ENCODE measurements around the gene ZNF821. TPM values are rescaled to one million over a fixed set of nuclear protein-coding genes. Genes with fewer than 3 reads are reported as not detected.
A peak's percentile ranks its signal among the peaks of the same experiment; 100 is the strongest.
"Not testable (repeated sequence)": the region's sequence is repeated elsewhere in the genome, so short reads cannot be mapped to it uniquely, and the experiment has no call there.

The ZNF821 gene, protein sequence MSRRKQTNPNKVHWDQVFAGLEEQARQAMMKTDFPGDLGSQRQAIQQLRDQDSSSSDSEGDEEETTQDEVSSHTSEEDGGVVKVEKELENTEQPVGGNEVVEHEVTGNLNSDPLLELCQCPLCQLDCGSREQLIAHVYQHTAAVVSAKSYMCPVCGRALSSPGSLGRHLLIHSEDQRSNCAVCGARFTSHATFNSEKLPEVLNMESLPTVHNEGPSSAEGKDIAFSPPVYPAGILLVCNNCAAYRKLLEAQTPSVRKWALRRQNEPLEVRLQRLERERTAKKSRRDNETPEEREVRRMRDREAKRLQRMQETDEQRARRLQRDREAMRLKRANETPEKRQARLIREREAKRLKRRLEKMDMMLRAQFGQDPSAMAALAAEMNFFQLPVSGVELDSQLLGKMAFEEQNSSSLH
- 6.6 and 7.4 TPM in 2 replicates for total RNA-seq (2014; rRNA removed)
- polyA plus RNA-seq (2012): 5.0 TPM

GRCh38 chr16:71883849-71884638 lies at the start of gene ZNF821:
ZNF821 (minus strand) TSS chr16:71884182; CDS start chr16:71879946, 4,236 bp downstream.
- DNase-seq (ENCODE audit: low read depth): peak; percentile 65

- no peak for DNase-seq (ENCODE audit: low read depth)
Measured at GRCh38 chr16:71933017-71933416, 49.0 kb upstream of the ZNF821 start.

GRCh38 chr16:71931599-71931998 lies 47.6 kb upstream of the ZNF821 start:
- DNase-seq (ENCODE audit: low read depth): no peak

DNA sequence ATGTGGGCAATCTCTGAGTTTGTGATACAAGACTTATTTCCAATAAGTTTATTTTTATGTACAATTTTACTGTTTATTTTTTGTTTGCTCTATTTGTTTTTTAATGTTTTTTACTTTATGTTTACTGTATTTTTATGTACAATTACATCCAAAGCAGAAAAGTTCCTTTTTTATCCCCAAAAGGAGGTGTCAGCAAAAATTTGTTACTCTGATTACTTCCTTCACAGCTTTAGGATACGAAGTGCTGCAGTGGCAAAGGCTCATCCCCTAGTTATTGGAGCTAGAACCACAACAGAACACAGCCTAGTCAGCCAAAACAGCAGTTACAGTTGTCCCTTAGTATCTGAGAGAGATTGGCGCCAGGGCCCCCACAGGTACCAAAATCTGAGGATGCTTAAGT lies 47.0 kb upstream of the ZNF821 start:
- no peak for DNase-seq (ENCODE audit: low read depth)

GRCh38 chr16:71930013-71930563 lies 46.1 kb upstream of the ZNF821 start:
- DNase-seq (ENCODE audit: low read depth): peak; percentile 18

DNA sequence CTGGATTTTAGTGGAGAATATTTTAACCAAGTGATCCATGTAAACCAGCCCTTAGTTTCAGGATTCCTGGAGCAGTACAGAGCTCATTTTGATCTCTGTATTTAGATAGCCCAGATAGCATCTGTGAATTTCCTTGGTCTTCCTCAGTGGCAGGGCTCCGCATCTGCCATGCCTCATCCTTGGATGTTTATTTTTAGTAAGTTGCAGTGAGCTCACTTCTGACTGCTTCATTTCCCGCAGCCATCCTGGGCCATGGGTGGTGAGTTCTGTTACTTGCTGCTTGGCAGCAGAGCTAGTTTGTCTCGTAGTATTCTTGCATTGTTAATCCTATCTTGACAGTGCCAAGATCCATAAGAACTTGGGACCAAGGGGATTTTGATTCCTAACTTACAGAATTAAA lies 45.1 kb upstream of the ZNF821 start:
- peak; percentile 77 for DNase-seq (ENCODE audit: low read depth)

DNA sequence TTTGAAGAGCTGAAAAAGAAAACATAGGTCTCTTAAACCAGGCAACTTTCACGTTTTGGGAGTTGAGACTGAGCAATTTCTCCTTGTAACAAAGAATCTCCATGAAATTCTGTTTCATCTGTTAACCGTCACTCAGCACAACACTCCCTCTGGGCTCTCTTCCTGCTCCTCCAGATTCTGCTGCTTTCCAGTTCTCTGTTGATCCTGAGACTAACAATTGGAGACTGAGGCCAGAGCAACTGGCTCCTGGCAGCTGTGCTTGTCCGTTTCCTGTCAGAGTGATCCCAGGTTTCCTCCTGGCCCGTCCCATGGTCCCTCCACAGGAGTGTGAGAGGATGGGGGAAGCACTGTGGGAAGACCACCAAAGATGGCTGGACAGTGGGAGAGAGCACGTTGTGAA lies 43.8 kb upstream of the ZNF821 start:
- peak; percentile 54 for DNase-seq (ENCODE audit: low read depth)

DNA sequence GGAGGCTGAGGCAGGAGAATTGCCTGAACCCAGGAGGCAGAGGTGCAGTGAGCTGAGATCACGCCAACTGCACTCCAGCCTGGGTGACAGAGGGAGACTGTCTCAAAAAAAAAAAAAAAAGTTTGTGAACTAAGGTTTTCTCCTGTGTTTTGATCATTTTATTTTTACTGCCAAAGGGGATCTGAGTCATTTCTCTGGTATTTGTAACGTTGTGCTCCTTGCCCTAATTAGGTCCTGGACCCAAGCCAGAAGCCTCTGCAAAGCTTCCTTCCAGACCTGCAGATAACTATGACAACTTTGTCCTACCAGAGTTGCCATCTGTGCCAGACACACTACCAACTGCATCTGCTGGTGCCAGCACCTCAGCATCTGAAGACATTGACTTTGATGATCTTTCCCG lies 43.4 kb upstream of the ZNF821 start:
- peak; percentile 96 for DNase-seq (ENCODE audit: low read depth)

DNA sequence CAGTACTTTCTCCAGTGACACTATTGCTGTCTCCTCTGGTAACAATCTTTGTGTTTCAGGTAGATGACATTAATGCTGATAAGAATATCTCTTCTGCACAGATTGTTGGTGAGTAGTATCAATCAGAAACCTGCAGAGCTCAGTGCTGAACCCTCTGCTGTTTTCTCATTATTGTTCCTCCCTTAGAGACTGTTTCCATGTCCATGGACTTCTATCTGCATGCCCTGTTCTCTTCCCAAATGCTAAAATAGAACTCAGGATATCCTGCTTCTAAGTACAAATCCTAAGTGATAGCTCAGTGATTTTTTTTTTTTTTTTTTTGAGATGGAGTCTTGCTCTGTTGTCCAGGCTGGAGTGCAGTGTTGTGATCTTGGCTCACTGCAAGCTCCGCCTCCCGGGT lies 40.7 kb upstream of the ZNF821 start:
- no peak for DNase-seq (ENCODE audit: low read depth)

DNA sequence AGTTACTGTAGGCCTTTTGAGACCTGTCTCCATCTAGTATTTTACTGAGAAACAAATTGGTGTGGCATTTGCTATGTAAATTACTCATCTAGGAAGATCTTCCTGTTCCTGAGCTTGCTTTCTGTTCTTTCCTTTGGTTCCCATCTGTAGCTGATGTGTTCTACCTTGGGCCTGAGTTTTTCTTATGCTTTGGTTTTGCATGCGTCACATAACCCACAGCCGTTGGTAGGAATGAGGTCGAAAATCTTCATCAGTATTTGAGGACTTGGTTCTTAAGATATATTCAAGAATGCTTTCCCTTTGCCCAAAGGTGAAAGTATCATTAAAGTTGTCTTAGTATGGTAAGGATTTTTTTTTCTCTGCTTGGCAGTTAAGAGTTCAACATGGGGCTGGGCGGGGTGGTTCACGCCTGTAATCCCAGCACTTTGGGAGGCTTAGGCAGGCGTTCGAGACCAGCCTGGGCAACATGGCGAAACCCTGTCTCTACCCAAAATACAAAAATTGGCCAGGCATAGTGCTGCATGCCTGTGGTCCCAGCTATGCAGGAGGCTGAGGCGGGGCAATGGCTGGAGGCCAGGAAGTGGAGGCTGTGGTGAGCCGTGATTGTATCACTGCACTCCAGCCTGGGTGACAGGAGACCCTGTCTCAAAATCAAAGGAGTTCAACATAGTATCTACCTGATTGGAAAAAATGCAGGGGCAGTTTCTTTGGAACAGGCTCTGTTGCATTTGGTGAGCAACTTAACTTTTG lies 40.1 kb upstream of the ZNF821 start:
- no peak for DNase-seq (ENCODE audit: low read depth)

DNA sequence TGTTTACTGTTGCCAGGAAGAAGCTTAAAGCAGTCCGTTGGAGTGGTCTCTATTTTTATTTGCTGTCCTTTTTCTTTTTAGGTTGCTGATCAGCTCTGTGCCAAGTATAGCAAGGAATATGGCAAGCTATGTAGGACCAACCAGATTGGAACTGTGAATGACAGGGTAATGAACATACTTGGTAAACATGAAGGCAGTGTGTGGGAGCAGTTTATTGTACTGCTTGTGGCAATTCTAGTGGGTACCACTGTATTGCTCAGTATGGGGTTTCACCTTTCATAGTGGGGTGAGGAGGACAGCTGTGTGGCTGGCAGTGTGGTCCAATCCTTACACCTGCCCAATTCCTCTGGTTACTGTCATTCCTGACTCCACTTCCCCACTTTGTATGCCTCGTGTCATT lies 36.7 kb upstream of the ZNF821 start:
- no peak for DNase-seq (ENCODE audit: low read depth)

DNA sequence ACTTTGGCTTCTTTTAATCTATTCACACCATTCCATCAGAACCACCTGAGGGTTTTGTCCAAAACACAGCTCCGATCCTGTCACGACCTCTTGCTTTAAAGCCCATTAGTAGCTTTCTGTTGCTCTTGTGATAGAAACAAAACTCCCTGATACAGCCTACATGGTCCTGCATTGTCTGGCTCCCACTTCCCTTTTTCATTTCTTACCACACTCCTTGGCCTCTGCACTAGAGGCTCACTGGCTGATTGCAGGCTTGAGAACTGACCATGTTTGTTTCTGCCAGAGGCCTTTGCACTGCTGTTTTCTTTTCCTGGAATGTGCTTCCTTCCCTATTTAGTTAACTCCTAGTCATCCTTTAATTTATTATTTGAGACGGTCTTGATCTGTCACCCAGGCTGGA lies 35.1 kb upstream of the ZNF821 start:
- no peak for DNase-seq (ENCODE audit: low read depth)

DNA sequence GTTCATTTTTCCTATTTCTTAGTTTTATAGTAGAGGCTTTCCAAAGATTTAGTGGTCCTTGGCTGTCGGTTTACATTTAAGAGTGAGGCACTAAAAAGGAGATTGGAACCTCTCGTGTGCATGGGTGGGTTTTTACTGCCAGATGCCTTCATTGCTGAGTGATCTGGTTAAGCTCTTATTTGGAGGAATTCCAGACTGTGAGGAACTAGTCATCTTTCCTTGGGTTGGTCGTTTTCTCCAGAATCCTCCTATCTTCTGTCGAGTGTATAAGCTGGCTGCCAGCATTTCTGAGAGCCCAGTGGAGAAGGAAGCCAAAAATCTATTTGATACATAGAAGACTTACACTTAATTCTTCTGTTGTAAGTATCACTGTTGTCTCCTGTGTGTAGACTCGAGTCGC lies 33.9 kb upstream of the ZNF821 start:
- DNase-seq (ENCODE audit: low read depth): peak; percentile 47

- peak; percentile 38 for DNase-seq (ENCODE audit: low read depth)
Measured at GRCh38 chr16:71916397-71916920, 32.5 kb upstream of the ZNF821 start.

DNA sequence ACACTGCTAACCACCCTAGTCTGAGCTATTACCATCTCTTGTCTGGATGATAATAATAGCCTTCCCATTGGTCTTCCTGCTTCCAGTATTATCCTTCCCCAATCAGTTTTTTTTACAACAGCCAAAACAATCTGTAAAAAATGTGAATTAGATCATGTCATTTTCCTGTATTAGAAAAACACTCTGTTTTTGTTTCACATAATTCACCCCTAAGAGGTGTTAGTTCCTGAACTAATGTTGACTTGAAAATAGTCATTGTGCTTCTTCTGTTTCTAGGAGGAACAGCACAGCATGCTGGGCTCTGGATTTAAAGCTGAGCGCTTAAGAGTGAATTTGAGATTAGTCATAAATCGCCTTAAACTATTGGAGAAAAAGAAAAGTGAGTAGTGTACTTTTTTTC lies 31.4 kb upstream of the ZNF821 start:
- DNase-seq (ENCODE audit: low read depth): no peak

GRCh38 chr16:71914802-71915201 lies 30.8 kb upstream of the ZNF821 start:
- DNase-seq (ENCODE audit: low read depth): no peak

GRCh38 chr16:71912534-71913275 lies 28.7 kb upstream of the ZNF821 start:
- DNase-seq (ENCODE audit: low read depth): no peak

- DNase-seq (ENCODE audit: low read depth): no peak
Measured at GRCh38 chr16:71911121-71911520, 27.1 kb upstream of the ZNF821 start.

- DNase-seq (ENCODE audit: low read depth): not testable (repeated sequence)
Measured at GRCh38 chr16:71905765-71906164, 21.8 kb upstream of the ZNF821 start.

- DNase-seq (ENCODE audit: low read depth): no peak
Measured at GRCh38 chr16:71904239-71904638, 20.3 kb upstream of the ZNF821 start.

GRCh38 chr16:71903608-71904007 lies 19.6 kb upstream of the ZNF821 start:
- no peak for DNase-seq (ENCODE audit: low read depth)

All from LHCN-M2 (cell line).